ENCODE measurements around the gene LEAP2. TPM values are rescaled to one million over a fixed set of nuclear protein-coding genes. Genes with fewer than 3 reads are reported as not detected.

The LEAP2 gene
- total and polyA plus RNA-seq, 7 donors, result 0.51 to 2.7 (median 0.91) TPM

DNA sequence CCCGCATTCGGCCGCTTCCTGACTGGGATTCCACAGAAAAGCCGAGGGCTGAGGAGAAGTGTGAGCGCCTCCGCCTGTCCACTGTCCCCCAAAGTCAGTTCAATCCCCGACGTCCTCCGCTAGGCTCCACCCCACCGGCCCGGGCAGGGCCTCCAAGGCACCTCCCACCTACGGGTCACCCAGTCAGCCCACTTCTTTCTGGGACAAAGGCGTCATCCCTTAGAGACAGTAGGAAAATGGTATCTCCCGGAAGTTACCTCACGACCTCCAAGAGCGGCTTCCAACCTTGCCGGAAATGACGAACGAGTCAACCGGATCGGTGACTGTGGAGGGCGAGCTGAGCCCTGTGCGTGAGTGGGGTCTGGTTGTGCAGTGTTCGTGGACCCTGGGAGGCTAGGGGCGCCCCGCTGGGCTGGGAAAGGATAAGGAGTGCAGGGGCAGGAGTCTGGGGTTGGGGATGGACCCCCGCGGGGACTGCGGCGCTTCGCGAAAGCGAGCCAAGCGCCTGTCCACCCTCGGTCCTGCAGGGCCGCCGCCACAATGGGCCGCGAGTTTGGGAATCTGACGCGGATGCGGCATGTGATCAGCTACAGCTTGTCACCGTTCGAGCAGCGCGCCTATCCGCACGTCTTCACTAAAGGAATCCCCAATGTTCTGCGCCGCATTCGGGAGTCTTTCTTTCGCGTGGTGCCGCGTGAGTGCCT, 7.0 kb upstream of the LEAP2 start, which contains the start of the genes GDF9 and UQCRQ:
TSS of gene GDF9 (minus strand) at position 128 of the 704 bp plus-strand sequence. CDS start 1,936 bp downstream, outside the sequence.
TSS of gene UQCRQ (plus strand) at position 301 of the 704 bp plus-strand sequence. CDS start at position 541, 240 bp downstream.
- peaks cover 30% of the 10 kb centered on the region for H3K4me1 ChIP-seq
- peak; percentile 97 to 99 (median 98) for ATAC-seq
- H3K4me3 ChIP-seq, result peak within 1 kb of the TSS; percentile 99
- H3K27me3 ChIP-seq (ENCODE audit: insufficient read depth in 3 of 3, low read length in 2 of 3), result no peaks in the 10 kb centered on the region
- intact Hi-C loops (cut with DNase I), result loop anchor here in 1 of 2 donors (5.0 to 10.0 kb wide), 2 partner anchors 34 to 492 kb away; partner anchors contain the start of gene SHROOM1
- peak; percentile 95 to 97 for DNase-seq
- TF ChIP-seq, protein P1, sequence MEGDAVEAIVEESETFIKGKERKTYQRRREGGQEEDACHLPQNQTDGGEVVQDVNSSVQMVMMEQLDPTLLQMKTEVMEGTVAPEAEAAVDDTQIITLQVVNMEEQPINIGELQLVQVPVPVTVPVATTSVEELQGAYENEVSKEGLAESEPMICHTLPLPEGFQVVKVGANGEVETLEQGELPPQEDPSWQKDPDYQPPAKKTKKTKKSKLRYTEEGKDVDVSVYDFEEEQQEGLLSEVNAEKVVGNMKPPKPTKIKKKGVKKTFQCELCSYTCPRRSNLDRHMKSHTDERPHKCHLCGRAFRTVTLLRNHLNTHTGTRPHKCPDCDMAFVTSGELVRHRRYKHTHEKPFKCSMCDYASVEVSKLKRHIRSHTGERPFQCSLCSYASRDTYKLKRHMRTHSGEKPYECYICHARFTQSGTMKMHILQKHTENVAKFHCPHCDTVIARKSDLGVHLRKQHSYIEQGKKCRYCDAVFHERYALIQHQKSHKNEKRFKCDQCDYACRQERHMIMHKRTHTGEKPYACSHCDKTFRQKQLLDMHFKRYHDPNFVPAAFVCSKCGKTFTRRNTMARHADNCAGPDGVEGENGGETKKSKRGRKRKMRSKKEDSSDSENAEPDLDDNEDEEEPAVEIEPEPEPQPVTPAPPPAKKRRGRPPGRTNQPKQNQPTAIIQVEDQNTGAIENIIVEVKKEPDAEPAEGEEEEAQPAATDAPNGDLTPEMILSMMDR (IDR thresholded peaks at IDR 0.05), result peak; percentile 12
- no peaks in the 10 kb centered on the region for H3K9me3 ChIP-seq
- 0 to 1% (median 0%) methylated on average over 50 to 55 of the region's 55 CpGs for WGBS, 3 donors
- H3K27ac ChIP-seq, result peak within 1 kb of the TSS; percentile 97
- peaks cover 7 to 42% of the 10 kb centered on the region in 2 donors for H3K36me3 ChIP-seq (ENCODE audit: insufficient read depth in 1 of 2, low read depth in 1 of 2)

DNA sequence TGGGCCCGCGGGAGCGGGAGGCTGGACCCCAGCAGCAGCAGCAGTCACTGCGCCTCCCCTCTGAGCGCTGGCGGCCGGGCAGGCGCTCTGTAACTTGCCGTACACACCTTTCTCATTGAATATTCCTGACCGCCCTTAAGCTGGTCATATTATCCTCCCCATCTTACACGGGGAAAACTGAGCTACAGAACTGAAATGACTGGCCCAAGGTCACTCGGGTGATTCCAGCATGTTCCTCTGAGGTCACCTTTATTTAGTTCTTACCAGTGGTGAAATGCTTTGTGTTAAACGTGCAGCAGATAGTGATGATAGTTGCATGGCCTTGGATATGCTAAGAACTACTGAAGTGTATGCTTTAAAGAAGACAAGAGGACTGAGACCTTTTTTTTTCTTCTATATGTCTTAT, 6.4 kb upstream of the LEAP2 start:
- 0 to 1% (median 1%) methylated on average over 13 of the region's 13 CpGs for WGBS, 3 donors
- intact Hi-C loops (cut with DNase I), result loop anchor here in 1 of 2 donors (5.0 to 10.0 kb wide), 2 partner anchors 35 to 492 kb away; partner anchors contain the start of gene SHROOM1
- TF ChIP-seq, protein P1 (IDR thresholded peaks at IDR 0.05), result no peak
- Histone ChIP-seq H3K27ac (peak overlapping the region; percentile 97), H3K4me1 (peaks cover 30% of the 10 kb centered on the region), H3K27me3 (ENCODE audit: insufficient read depth in 3 of 3, low read length in 2 of 3) (no peaks in the 10 kb centered on the region), H3K4me3 (peak overlapping the region; percentile 99), H3K9me3 (no peaks in the 10 kb centered on the region), H3K36me3 (ENCODE audit: insufficient read depth in 1 of 2, low read depth in 1 of 2) (peaks cover 7 to 48% of the 10 kb centered on the region in 2 donors)
- no peak for ATAC-seq
- DNase-seq, result no peak

DNA sequence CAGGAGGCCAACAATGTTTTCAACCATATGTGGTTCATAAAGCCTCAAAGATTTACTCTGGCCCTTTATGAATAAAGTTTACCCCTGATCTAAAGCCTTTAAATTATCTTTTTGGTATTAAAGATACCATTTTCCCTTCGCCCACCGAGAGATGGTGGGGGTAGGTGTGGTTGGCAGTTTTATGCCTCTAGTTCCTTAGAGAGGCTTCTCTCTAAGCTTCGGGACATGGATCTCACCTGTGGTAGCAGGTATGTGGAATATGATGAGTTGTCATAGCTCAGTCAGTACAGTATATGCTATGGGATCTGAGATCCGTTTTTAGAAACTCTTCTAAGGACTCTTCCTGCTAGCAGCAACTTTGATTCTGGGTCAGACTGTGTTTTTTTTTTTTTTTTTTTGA, 4.7 kb upstream of the LEAP2 start:
- TF ChIP-seq, protein P1 (IDR thresholded peaks at IDR 0.05), result no peak
- Histone ChIP-seq H3K9me3 (no peaks in the 10 kb centered on the region), H3K27me3 (ENCODE audit: insufficient read depth in 3 of 3, low read length in 2 of 3) (no peaks in the 10 kb centered on the region), H3K36me3 (ENCODE audit: insufficient read depth in 1 of 2, low read depth in 1 of 2) (peaks cover 7 to 63% of the 10 kb centered on the region in 2 donors), H3K4me1 (peaks cover 39% of the 10 kb centered on the region), H3K4me3 (no peak overlapping the region), H3K27ac (peak overlapping the region; percentile 37)
- ATAC-seq (no peak), DNase-seq (no peak)
- WGBS, 3 donors, result 83 to 85% (median 84%) methylated on average over 4 of the region's 4 CpGs
- intact Hi-C loops (cut with DNase I), result loop anchor here in 1 of 2 donors (5.0 to 10.0 kb wide), 2 partner anchors 36 to 494 kb away; partner anchors contain the start of gene SHROOM1

DNA sequence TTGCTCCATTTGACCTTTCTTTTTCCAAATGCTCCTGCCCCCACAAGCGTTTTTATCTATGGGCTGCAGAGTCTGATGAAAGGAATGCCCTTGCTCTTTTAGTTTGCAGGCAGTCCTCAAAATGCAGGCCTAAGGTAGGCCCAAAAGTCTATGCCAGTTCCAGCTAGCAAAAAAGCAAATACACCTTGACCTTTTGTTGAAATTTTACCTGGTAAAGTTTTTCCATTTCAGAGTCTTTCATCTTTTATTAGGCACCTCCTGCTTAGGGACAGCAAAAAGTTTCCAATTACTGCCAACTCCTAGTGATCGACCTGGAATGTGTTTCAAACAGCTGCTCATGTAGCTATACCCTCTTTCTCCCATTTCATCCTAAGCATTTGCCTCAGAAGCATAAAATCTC, 2.7 kb upstream of the LEAP2 start:
- no peaks in the 10 kb centered on the region for H3K9me3 ChIP-seq
- TF ChIP-seq, protein P1 (IDR thresholded peaks at IDR 0.05), result no peak
- no peak for DNase-seq
- no peak overlapping the region for H3K4me3 ChIP-seq
- peaks cover 38% of the 10 kb centered on the region for H3K4me1 ChIP-seq
- H3K27ac ChIP-seq, result peak overlapping the region; percentile 46
- WGBS, 3 donors, result 25 to 48% (median 37%) methylated on average over 2 of the region's 2 CpGs
- no peak for ATAC-seq
- no peaks in the 10 kb centered on the region for H3K27me3 ChIP-seq (ENCODE audit: insufficient read depth in 3 of 3, low read length in 2 of 3)
- H3K36me3 ChIP-seq (ENCODE audit: insufficient read depth in 1 of 2, low read depth in 1 of 2), result peaks cover 11 to 83% of the 10 kb centered on the region in 2 donors
- intact Hi-C loops (cut with DNase I), result no loop called here
